Cardiac muscle cell (in vitro differentiated cells and primary cell): Measurements from ENCODE around the gene VEZF1. TPM values are rescaled to one million over a fixed set of nuclear protein-coding genes. Genes with fewer than 3 reads are reported as not detected.

Experiments
- DNase-seq, 2 donors: peaks; one replicate each; pipeline versions ENCODE4 v3.0.0 to v3.0.0-alpha.2; 2010 to 2017; ENCODE audit warnings: low read depth in 1 of 2, low spot score in 1 of 2
- H3K27ac ChIP-seq: fragments of 200-600 bp; sonication (generic); 2 replicates; pipeline ENCODE4 v1.5.1; 2016
- H3K27me3 ChIP-seq: fragments of 200-600 bp; sonication (generic); 2 replicates; pipeline ENCODE4 v1.6.0; 2016; ENCODE audit warnings: control low read depth
- H3K36me3 ChIP-seq: fragments of 200-600 bp; sonication (generic); 2 replicates; pipeline ENCODE4 v1.5.1; 2016; ENCODE audit warnings: control low read depth
- H3K4me1 ChIP-seq: fragments of 200-600 bp; sonication (generic); 2 replicates; pipeline ENCODE4 v1.8.1; 2017; ENCODE audit warnings: low read depth, mild to moderate bottlenecking, mixed run types
- H3K4me3 ChIP-seq: fragments of 200-600 bp; sonication (generic); 2 replicates; pipeline ENCODE4 v1.5.1; 2016; ENCODE audit warnings: mild to moderate bottlenecking
- H3K9me3 ChIP-seq: fragments of 200-600 bp; sonication (generic); 2 replicates; pipeline ENCODE4 v1.5.1; 2017; ENCODE audit warnings: low read depth, mild to moderate bottlenecking, control low read depth
- CTCF ChIP-seq: IDR thresholded peaks from 2 replicates; pipeline ENCODE4 v1.5.1; 2012; ENCODE audit warnings: low read depth, mild to moderate bottlenecking, low read length
- polyA plus RNA-seq: library from polyadenylated mRNA; unstranded; fragments of >200 nt; fragmentation: Nextera tagmentation; extraction: Ambion mirVana; gene quantifications from 2 replicates; pipeline ENCODE4 v1.2.1, GENCODE V29; 2016
- total RNA-seq: library from RNA; depleted of rRNA; stranded (reverse); fragments of >200 nt; gene quantifications from 2 replicates; pipeline ENCODE4 v1.2.3, GENCODE V29; 2016

The VEZF1 gene
- total and polyA plus RNA-seq, 2 experiments from 2014 or later = 18.5 to 37.3 TPM

GRCh38 chr17:57994436-57994835, 6.4 kb upstream of the VEZF1 start:
- TF ChIP-seq CTCF = no peak
- Histone ChIP-seq H3K4me1 (peaks cover 24% of the 10 kb centered on the region), H3K9me3 (no peaks in the 10 kb centered on the region), H3K36me3 (peaks cover 11% of the 10 kb centered on the region), H3K4me3 (no peak overlapping the region), H3K27me3 (no peaks in the 10 kb centered on the region), H3K27ac (no peak overlapping the region)
- no peak for DNase-seq

- no peaks in the 10 kb centered on the region for H3K27me3 ChIP-seq
- H3K27ac ChIP-seq = peak overlapping the region; percentile 2
- H3K4me1 ChIP-seq = peaks cover 28% of the 10 kb centered on the region
- peaks cover 4% of the 10 kb centered on the region for H3K36me3 ChIP-seq
- no peak for DNase-seq
- no peak for TF ChIP-seq CTCF
- no peak overlapping the region for H3K4me3 ChIP-seq
- H3K9me3 ChIP-seq = no peaks in the 10 kb centered on the region
Measured at GRCh38 chr17:57993471-57994365, 5.7 kb upstream of the VEZF1 start.

DNA sequence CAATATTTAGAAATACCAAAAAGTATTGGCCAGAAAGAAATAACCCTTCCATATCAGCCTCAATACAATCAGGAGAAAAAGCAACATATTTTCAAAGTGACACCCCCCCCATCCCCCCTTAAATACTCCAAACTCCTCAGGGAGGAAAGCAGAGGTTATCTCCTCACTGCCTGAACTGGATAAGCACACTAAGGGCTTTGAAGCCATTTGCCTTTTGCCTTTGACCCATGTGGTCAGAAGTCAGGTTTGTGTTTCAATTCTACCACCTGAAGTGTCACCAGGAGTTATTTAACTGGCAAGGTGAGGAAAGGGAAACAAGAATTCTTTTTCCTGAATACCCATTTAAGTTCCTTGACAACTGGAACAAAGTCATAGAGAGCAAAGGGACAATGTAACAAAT, 3.5 kb upstream of the VEZF1 start:
- H3K36me3 ChIP-seq = no peaks in the 10 kb centered on the region

DNA sequence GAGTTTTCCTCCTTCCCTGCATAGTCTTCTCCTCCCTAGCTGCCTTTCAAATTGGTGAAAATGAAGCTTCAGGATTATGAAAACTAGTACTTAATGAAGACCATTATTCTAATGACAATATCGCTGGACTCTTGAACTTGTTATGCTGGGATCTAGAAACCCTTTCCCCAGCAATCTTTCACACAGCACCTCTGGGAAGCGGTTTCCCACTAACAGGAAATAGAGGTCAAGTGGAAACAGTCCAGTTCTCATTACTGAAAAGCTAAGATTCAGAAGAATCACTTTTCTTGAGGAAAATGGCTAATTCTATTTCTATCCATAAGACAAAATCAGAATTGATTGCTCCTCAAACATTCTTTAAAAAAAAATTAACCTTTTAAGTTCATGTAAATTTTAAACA, 2.0 kb upstream of the VEZF1 start:
- H3K4me3 ChIP-seq = no peak overlapping the region
- no peak for DNase-seq
- no peak for TF ChIP-seq CTCF
- no peaks in the 10 kb centered on the region for H3K9me3 ChIP-seq
- peak overlapping the region; percentile 42 for H3K27ac ChIP-seq
- H3K4me1 ChIP-seq = peaks cover 47% of the 10 kb centered on the region
- H3K36me3 ChIP-seq = no peaks in the 10 kb centered on the region
- H3K27me3 ChIP-seq = no peaks in the 10 kb centered on the region

More for the DNA sequence above, 3.5 kb upstream of the VEZF1 start:
- Histone ChIP-seq H3K9me3 (no peaks in the 10 kb centered on the region), H3K27ac (no peak overlapping the region), H3K4me1 (peaks cover 32% of the 10 kb centered on the region), H3K27me3 (no peaks in the 10 kb centered on the region), H3K4me3 (no peak overlapping the region)
- TF ChIP-seq CTCF = no peak
- no peak for DNase-seq

- Histone ChIP-seq H3K27ac (peak overlapping the region; percentile 95), H3K4me1 (peaks cover 48% of the 10 kb centered on the region), H3K4me3 (peak overlapping the region; percentile 98), H3K27me3 (no peaks in the 10 kb centered on the region), H3K36me3 (no peaks in the 10 kb centered on the region), H3K9me3 (no peaks in the 10 kb centered on the region)
- peak; percentile 72 to 75 for DNase-seq
- TF ChIP-seq CTCF = no peak
Measured at GRCh38 chr17:57988301-57989250, 522 bp upstream of the VEZF1 start.
